Brain microvascular endothelial cell (primary cell): ENCODE results near the gene KLF3.

Experiments used
- DNase-seq: peaks from one replicate; pipeline ENCODE4 v3.0.0-alpha.2; 2020
- H3K27ac ChIP-seq: fragments of 250-450 bp; sonication (Bioruptor Pico); 2 replicates; pipeline ENCODE4 v1.5.1; 2020; ENCODE audit warnings: mild to moderate bottlenecking, moderate library complexity
- H3K27me3 ChIP-seq: fragments of 250-450 bp; sonication (Bioruptor Pico); replicated peaks from 2 replicates; pipeline ENCODE4 v1.5.1; 2020; ENCODE audit warnings: mild to moderate bottlenecking
- H3K36me3 ChIP-seq: fragments of 250-450 bp; sonication (Bioruptor Pico); replicated peaks from 2 replicates; pipeline ENCODE4 v1.5.1; 2020; ENCODE audit warnings: mild to moderate bottlenecking
- H3K4me3 ChIP-seq: 2 replicates; pipeline ENCODE4 v1.5.1; 2011; ENCODE audit warnings: low read depth, mild to moderate bottlenecking, control low read depth, low read length, moderate library complexity
- in situ Hi-C: cut with HindIII; loops from 2 replicates; pipeline ENCODE4 v1.10.0; 2017; ENCODE audit warnings: low sequenced_read_pairs, low pct_ligation_motif_present
- TF ChIP-seq, protein P1 (sequence below): IDR thresholded peaks from 2 replicates; pipeline ENCODE4 v1.5.1; 2011; ENCODE audit warnings: low read depth, mild to moderate bottlenecking, moderate library complexity, low read length, control low read depth, inconsistent platforms; ENCODE audit errors: missing control alignments

KLF3 gene

DNA sequence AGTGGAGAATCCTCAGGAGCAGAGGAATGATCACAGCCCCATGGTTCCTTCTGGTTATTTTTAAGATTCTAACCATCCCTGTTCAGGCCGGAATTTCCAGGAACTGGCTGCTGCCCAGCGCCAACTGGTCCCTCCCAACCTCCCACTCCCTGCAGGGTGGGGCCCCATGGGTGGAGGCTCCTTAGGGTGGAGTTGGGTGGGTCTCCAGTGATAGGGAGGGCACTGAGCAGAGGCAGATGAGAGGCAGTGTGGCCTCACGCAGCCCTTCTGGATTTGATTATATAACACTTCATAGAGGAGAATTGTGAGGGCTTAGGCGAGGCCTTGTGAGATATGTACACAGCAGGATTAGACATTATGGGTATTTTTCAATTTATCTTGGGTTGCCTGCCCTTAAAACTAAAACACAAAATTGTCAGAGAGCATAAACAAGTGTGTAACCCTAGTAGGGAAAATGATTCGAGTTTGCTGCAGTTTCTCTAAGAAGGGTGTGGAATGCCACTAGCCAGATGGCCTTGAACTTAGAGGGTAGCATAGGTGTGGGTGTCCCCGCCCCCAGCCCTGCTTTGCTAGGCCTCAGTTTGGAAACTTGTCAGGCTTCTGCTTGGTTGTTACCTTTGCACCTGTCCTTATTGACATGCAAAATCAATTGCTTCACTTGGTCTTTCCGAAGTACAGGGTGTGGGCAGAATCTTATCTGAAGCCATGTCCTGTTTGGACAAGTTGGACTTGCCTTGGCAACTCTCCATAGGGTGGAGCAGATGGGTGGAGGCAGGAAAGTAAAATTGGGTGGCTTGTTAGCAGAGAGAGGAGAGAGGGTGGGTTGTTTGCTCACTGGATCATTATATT, 9.4 kb downstream of the KLF3 start:
- no peaks in the 10 kb centered on the region for H3K36me3 ChIP-seq
- in situ Hi-C loops, result no loop called here
- TF ChIP-seq, protein P1, sequence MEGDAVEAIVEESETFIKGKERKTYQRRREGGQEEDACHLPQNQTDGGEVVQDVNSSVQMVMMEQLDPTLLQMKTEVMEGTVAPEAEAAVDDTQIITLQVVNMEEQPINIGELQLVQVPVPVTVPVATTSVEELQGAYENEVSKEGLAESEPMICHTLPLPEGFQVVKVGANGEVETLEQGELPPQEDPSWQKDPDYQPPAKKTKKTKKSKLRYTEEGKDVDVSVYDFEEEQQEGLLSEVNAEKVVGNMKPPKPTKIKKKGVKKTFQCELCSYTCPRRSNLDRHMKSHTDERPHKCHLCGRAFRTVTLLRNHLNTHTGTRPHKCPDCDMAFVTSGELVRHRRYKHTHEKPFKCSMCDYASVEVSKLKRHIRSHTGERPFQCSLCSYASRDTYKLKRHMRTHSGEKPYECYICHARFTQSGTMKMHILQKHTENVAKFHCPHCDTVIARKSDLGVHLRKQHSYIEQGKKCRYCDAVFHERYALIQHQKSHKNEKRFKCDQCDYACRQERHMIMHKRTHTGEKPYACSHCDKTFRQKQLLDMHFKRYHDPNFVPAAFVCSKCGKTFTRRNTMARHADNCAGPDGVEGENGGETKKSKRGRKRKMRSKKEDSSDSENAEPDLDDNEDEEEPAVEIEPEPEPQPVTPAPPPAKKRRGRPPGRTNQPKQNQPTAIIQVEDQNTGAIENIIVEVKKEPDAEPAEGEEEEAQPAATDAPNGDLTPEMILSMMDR, result no peak
- DNase-seq, result no peak
- H3K4me3 ChIP-seq, result no peak overlapping the region
- no peaks in the 10 kb centered on the region for H3K27me3 ChIP-seq
- no peak overlapping the region for H3K27ac ChIP-seq

DNA sequence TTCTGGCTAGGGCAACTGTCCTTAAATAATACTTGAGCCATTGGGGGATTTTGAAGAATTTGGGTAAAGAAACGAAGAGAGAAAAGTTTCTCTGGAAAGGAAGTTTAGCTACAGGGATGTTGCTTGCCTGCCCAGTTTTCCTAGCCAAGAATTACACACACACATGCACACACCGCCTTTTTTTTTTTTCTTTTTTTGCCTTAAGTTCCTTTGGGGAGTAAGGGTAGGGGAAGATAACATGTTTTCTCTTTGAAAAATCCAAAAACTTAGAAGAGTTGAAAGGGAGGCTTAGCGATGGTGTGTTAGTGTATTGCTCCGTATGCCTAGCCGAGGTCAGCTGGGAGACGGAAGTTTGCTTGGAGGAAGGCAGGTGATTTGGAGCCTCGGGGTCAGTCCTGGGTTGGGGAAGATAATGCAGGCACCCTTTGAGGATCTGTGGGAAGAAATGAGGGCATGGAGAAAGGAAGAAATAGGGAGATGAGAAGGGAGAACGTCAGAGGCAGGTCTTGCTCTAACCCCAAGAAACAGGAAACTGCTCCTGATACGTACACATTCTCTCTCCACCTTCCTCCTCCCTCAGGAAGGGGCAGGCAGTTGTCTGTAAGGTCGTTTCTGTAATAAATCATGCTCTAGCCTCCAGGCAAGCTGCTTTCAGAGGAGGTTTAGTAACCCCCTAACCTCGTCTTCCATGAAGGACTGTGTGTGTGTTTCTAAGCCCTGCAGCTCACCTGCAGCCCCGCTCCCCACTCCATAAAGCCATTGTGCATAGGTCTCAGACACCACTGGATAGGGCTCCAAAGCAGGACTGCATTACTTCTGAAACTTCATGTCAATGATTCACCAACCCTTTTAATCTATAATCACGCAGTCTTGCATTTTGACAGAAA, 10.5 kb downstream of the KLF3 start:
- Histone ChIP-seq H3K27ac (no peak overlapping the region), H3K36me3 (peaks cover 2% of the 10 kb centered on the region), H3K4me3 (no peak overlapping the region), H3K27me3 (no peaks in the 10 kb centered on the region)
- TF ChIP-seq, protein P1, result no peak
- DNase-seq, result no peak
- in situ Hi-C loops, result no loop called here

DNA sequence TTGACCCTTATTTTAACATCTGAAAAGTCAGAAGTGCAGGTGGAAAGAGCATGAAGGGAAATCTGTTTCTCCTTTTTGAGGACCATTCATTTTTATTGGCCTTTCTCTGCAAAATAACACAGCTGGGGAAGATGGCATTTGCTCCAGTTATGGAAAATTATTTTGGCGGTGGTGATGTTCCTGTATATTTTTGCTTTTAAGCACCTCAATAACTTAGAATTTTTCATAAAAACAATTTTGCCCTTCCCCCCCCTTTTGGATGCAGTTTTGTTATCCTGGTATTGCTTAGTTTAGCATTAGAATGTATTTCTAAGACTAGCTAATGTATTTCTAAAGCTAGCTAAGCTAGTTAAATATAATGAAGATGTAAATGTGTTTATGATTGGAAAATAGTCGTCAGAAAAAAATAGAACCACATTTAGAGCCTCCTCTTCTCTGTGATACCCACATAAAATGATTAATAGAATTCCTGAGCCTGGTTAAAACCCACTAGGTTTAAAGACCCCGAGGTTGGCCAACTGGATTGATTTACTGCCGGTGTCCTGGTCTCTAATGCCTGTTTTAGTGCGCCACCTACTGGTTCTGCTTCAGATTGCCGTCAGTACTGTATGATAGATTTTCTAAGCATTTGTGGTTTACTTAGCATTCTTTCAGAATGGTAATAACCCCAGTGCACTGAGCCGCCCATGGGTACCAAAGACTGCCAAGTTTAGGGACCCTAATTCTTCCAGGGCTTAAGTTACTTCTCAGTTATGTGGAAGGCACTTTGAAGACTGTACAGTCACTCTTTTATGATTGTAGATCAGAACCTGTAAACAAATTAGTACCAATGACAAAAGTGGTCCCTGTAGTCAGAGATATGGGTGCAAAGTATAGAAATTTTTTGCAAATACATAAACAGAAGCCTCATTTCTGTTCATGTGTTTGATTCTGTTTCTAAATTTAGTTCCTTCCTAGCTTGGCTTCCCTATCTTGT, 11.4 kb downstream of the KLF3 start:
- in situ Hi-C loops, result no loop called here
- Histone ChIP-seq H3K4me3 (no peak overlapping the region), H3K36me3 (peaks cover 2% of the 10 kb centered on the region), H3K27ac (no peak overlapping the region), H3K27me3 (no peaks in the 10 kb centered on the region)
- TF ChIP-seq, protein P1, result peak; percentile 90
- DNase-seq, result peak; percentile 92

DNA sequence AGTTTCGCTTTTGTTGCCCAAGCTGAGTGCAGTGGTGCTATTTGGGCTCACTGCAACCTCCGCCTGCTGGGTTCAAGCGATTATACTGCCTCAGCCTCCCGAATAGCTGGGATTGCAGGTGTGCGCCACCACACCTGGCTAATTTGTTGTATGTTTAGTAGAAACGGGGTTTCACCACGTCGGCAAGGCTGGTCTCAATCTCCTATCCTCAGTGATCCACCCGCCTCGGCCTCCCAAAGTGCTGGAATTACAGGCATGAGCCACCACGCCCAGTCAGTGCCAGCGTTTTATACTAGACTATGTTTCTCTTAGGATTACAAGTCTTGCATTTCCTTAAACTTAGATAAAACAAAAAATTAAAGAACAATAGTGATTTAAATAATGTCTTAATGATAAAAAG, 13.0 kb downstream of the KLF3 start:
- in situ Hi-C loops, result no loop called here
- Histone ChIP-seq H3K36me3 (peaks cover 14% of the 10 kb centered on the region), H3K27ac (no peak overlapping the region), H3K4me3 (no peak overlapping the region), H3K27me3 (no peaks in the 10 kb centered on the region)
- no peak for DNase-seq
- TF ChIP-seq, protein P1, result no peak

DNA sequence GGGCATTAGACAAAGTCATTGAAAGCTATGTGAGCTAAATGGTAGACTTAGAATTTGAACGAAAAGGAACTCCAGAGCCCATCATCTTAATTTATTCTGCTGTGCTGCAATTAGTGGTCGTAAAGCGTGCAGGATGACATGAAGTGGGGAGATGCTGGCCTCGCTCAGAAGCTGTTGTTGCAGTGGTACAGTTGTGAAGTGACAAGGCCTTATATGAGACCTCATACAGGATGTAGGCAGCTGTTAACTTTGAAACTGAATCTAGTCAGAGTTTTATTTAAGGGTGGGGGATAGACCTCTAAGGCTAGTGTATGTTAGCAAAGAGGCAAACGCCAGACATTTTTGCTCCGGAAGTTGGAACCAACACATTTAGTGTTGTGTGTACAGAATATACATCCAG, 13.4 kb downstream of the KLF3 start:
- TF ChIP-seq, protein P1, result no peak
- DNase-seq, result no peak
- Histone ChIP-seq H3K4me3 (no peak overlapping the region), H3K27ac (peak overlapping the region; percentile 73), H3K36me3 (peaks cover 18% of the 10 kb centered on the region), H3K27me3 (no peaks in the 10 kb centered on the region)
- in situ Hi-C loops, result no loop called here
